OCI-LY7 (cell line): ENCODE data around the gene AADACL4. TPM values are rescaled to one million over a fixed set of nuclear protein-coding genes. Genes with fewer than 3 reads are reported as not detected.

Experiments
- Bru-seq: library from RNA; stranded (reverse); fragments of 400-500 nt; gene quantifications from one replicate; lab custom pipeline; 2021; lab: Mats Ljungman, UMichigan
- BruChase-seq, 2 experiments: library from RNA; stranded (reverse); fragments of 400-500 nt; gene quantifications; one replicate each; lab custom pipeline; 2021; lab: Mats Ljungman, UMichigan
- BruUV-seq: library from RNA; stranded (reverse); fragments of 400-500 nt; replicated peaks from 2 replicates; lab custom pipeline; 2021; lab: Mats Ljungman, UMichigan
- CTCF ChIA-PET: fragments of 300-600 bp; sonication (Branson Sonifier 250); formaldehyde crosslinking; loops from one replicate; lab custom pipeline; 2022; ENCODE audit warnings: antibody characterized with exemption; ENCODE audit not compliant: unreplicated experiment; lab: Charles Lee
- POLR2A ChIA-PET: fragments of 300-600 bp; sonication (Branson Sonifier 250); formaldehyde crosslinking; loops from one replicate; lab custom pipeline; 2022; ENCODE audit warnings: antibody characterized with exemption; lab: Charles Lee
- DNase-seq: peaks from one replicate; pipeline ENCODE4 v3.0.0-alpha.2; 2015; ENCODE audit warnings: low spot score
- H2AFZ ChIP-seq: fragments of 200-600 bp; sonication (generic), shearing (Covaris generic); 2 replicates; pipeline ENCODE4 v1.6.1; 2014; ENCODE audit warnings: mild to moderate bottlenecking, antibody characterized with exemption, low read length, moderate library complexity
- H3K27ac ChIP-seq: fragments of 200-600 bp; sonication (generic); 2 replicates; pipeline ENCODE4 v1.5.1; 2014; ENCODE audit warnings: mixed run types, low read depth, mild to moderate bottlenecking, moderate library complexity, low read length, inconsistent platforms; ENCODE audit not compliant: poor library complexity, severe bottlenecking
- H3K36me3 ChIP-seq: fragments of 200-600 bp; sonication (generic); 2 replicates; pipeline ENCODE4 v1.6.1; 2014; ENCODE audit warnings: mild to moderate bottlenecking, antibody characterized with exemption, low read length, moderate library complexity, mixed read lengths; ENCODE audit not compliant: insufficient read depth
- H3K4me1 ChIP-seq: fragments of 200-600 bp; sonication (generic); 2 replicates; pipeline ENCODE4 v1.5.1; 2014; ENCODE audit warnings: mild to moderate bottlenecking, low read length; ENCODE audit not compliant: insufficient read depth, poor library complexity, severe bottlenecking
- H3K4me2 ChIP-seq: fragments of 200-600 bp; sonication (generic); 2 replicates; pipeline ENCODE4 v1.6.1; 2014; ENCODE audit warnings: mild to moderate bottlenecking, low read length
- H3K4me3 ChIP-seq: fragments of 200-600 bp; sonication (generic); 2 replicates; pipeline ENCODE4 v1.5.1; 2014; ENCODE audit warnings: mild to moderate bottlenecking, low read depth, low read length; ENCODE audit not compliant: poor library complexity, severe bottlenecking
- H3K79me2 ChIP-seq: fragments of 200-600 bp; sonication (generic); 2 replicates; pipeline ENCODE4 v1.6.1; 2016; ENCODE audit warnings: low read depth, mild to moderate bottlenecking, low read length, moderate library complexity, mixed read lengths; ENCODE audit not compliant: insufficient read depth
- H3K9me2 ChIP-seq: fragments of 200-600 bp; sonication (generic); 2 replicates; pipeline ENCODE4 v1.6.1; 2016; ENCODE audit warnings: mild to moderate bottlenecking, low read length, mixed read lengths; ENCODE audit not compliant: insufficient read depth
- H3K9me3 ChIP-seq: fragments of 200-600 bp; sonication (generic); 2 replicates; pipeline ENCODE4 v1.6.1; 2014; ENCODE audit warnings: mild to moderate bottlenecking, mixed run types, low read length, mixed read lengths
- H4K20me1 ChIP-seq: fragments of 200-600 bp; sonication (generic); 2 replicates; pipeline ENCODE4 v1.6.1; 2014; ENCODE audit warnings: mild to moderate bottlenecking, antibody characterized with exemption, low read length, moderate library complexity, mixed read lengths; ENCODE audit not compliant: insufficient read depth
- CTCF ChIP-seq: fragments of 200-600 bp; sonication (generic); conservative IDR thresholded peaks from 2 replicates; pipeline ENCODE4 v1.5.1; 2014; ENCODE audit warnings: mild to moderate bottlenecking, antibody characterized with exemption, low read length, moderate library complexity, mixed read lengths
- EZH2phosphoT487 ChIP-seq: fragments of 200-600 bp; sonication (generic); IDR thresholded peaks from 2 replicates; pipeline ENCODE4 v1.6.1; 2018; ENCODE audit warnings: low read depth, borderline replicate concordance, mild to moderate bottlenecking, mixed run types, antibody characterized with exemption, low read length, moderate library complexity, mixed read lengths
- intact Hi-C: fragments of 100-400 bp; cut with micrococcal nuclease; formaldehyde crosslinking; loops from one replicate; pipeline ENCODE4 v1.10.0; 2022; ENCODE audit not compliant: unreplicated experiment
- long read RNA-seq: library from polyadenylated mRNA; stranded (forward); transcript quantifications from one replicate; pipeline ENCODE4 v2.0.0, GENCODE V29; 2022
- total RNA-seq, 2 experiments: library from RNA; depleted of rRNA in 1 of 2; stranded (reverse); fragments of >200 nt in 1 of 2; shearing (Covaris generic) in 1 of 2; gene quantifications; 2 replicates each; pipeline ENCODE4 v1.2.3, GENCODE V29; 2014 to 2022

AADACL4 gene
- total RNA-seq (2014; rRNA removed; shearing (Covaris generic)) (not detected in 2 replicates), total RNA-seq (2022) (not detected in 2 replicates), Bru-seq, nascent RNA (not detected), BruChase-seq, experiment 1, labeled RNA remaining after a 6-hour chase (percentile 6 among the genes with signal in this experiment), BruChase-seq, experiment 2, labeled RNA remaining after a 2-hour chase (not detected)
- long read RNA-seq = 0 reads

DNA sequence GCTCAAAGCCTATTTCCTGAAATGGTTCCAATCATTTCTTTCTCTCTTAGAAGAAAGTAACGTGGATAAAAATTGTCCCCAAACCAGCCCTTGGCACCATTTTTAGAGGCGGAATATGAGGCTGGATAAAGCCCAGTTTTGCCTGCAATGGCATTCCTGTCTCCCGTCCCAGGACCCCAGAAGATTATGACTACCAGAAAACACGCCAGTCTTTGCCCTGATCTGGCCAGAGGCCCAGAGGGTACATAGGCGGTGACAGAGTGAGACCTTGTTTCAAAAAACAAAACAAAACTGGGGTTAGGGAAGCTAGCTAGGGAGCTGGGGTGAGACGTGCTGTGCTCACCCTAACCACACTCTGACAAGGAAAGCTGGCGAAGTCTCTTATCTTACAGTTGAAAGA lies at the start of gene AADACL4:
AADACL4 (plus strand) TSS at position 301 of the 400 bp plus-strand sequence. CDS start 462 bp downstream, outside the sequence.
- CTCF ChIA-PET = no interaction called here
- POLR2A ChIA-PET = no interaction called here
- no peaks in the 10 kb centered on the region for H4K20me1 ChIP-seq
- peaks cover 23% of the 10 kb centered on the region for H3K9me3 ChIP-seq
- H3K4me2 ChIP-seq = no peak within 1 kb of the TSS
- H3K36me3 ChIP-seq = no peaks in the 10 kb centered on the region
- no peak within 1 kb of the TSS for H2AFZ ChIP-seq
- H3K4me1 ChIP-seq = no peaks in the 10 kb centered on the region
- no peak within 1 kb of the TSS for H3K27ac ChIP-seq
- H3K79me2 ChIP-seq = no peaks in the 10 kb centered on the region
- H3K9me2 ChIP-seq = no peaks in the 10 kb centered on the region
- no peak within 1 kb of the TSS for H3K4me3 ChIP-seq
- DNase-seq = no peak
- TF ChIP-seq EZH2phosphoT487 = no peak
- intact Hi-C loops = no loop called here
- no TSS peak for BruUV-seq

GRCh38 chr1:12594490-12594889 lies 49.4 kb upstream of the AADACL4 start:
- H2AFZ ChIP-seq = no peak overlapping the region
- no peaks in the 10 kb centered on the region for H3K9me2 ChIP-seq
- TF ChIP-seq EZH2phosphoT487 = no peak
- no peak for TF ChIP-seq CTCF
- H3K9me3 ChIP-seq = no peaks in the 10 kb centered on the region
- intact Hi-C loops = no loop called here
- POLR2A ChIA-PET = no interaction called here
- no peak overlapping the region for H3K4me2 ChIP-seq
- H3K4me1 ChIP-seq = no peaks in the 10 kb centered on the region
- no peaks in the 10 kb centered on the region for H3K79me2 ChIP-seq
- no peak overlapping the region for H3K27ac ChIP-seq
- no peaks in the 10 kb centered on the region for H4K20me1 ChIP-seq
- CTCF ChIA-PET = no interaction called here
- no peaks in the 10 kb centered on the region for H3K36me3 ChIP-seq
- no TSS peak for BruUV-seq
- H3K4me3 ChIP-seq = no peak overlapping the region
- no peak for DNase-seq

DNA sequence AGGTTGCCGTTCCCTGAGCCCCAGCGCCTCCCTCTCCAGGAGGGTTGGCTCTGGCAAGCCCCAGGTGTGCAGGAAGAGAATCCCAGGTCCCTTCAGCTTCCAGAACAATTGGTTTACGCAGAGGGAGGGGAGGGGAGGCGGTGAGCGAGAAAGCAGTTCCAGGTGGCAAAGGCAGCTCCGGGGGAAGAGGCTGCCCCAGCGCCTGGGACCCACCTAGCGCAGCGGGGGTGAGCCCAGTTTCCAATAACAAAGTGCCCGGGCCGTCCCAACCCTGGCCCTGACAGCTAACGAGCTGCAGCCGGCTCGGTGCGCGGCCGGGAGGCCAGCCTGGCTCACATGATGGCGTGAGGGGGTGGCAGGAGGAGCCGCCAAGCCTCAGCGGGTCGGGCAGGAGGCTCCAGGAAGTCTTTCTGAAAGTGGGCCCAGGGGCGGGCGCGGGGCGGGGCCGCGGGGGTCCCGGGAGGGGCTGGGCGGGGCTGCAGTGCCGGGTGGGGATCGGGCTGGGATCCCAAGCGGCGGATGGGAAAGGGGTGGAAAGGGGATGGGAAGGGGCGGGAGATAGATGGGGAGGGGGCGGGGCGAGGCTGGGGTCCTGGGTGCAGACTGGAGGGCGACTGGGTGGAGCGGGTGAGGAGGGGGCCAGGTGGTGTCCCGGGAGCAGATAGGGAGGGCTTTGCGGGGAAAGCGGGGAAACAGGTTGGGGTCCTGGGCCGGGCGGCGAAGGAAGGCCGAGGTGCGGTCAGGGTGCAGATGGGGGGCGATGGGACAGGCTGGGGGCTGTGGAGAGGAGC lies 48.7 kb upstream of the AADACL4 start:
- Histone ChIP-seq H3K27ac (no peak overlapping the region), H4K20me1 (no peaks in the 10 kb centered on the region), H3K79me2 (no peaks in the 10 kb centered on the region), H3K4me1 (no peaks in the 10 kb centered on the region), H3K4me3 (no peak overlapping the region), H3K36me3 (no peaks in the 10 kb centered on the region), H2AFZ (no peak overlapping the region), H3K9me2 (no peaks in the 10 kb centered on the region), H3K4me2 (no peak overlapping the region), H3K9me3 (no peaks in the 10 kb centered on the region)
- ChIA-PET CTCF (no interaction called here), POLR2A (no interaction called here)
- intact Hi-C loops = no loop called here
- TF ChIP-seq EZH2phosphoT487 = no peak
- no peak for TF ChIP-seq CTCF
- no peak for DNase-seq
- no TSS peak for BruUV-seq
